Ectodermal cell (in vitro differentiated cells): ENCODE results near the gene ZFR2.
A peak's percentile ranks its signal among the peaks of the same experiment; 100 is the strongest.
"Not testable (repeated sequence)": the region's sequence is repeated elsewhere in the genome, so short reads cannot be mapped to it uniquely, and the experiment has no call there.

Experiments used
- H3K27ac ChIP-seq: 2 replicates; pipeline ENCODE4 v1.7.0; 2013; ENCODE audit warnings: mild to moderate bottlenecking, low read depth, low read length; ENCODE audit not compliant: insufficient read depth, poor library complexity, severe bottlenecking
- H3K27me3 ChIP-seq: 2 replicates; pipeline ENCODE4 v1.7.0; 2013; ENCODE audit warnings: mild to moderate bottlenecking, low read length; ENCODE audit not compliant: insufficient read depth, control insufficient read depth, poor library complexity, severe bottlenecking
- H3K36me3 ChIP-seq: one replicate; pipeline ENCODE4 v1.7.0; 2013; ENCODE audit warnings: low read length; ENCODE audit not compliant: control insufficient read depth, insufficient read depth
- H3K4me1 ChIP-seq: one replicate; pipeline ENCODE4 v1.7.0; 2013; ENCODE audit warnings: low read length; ENCODE audit not compliant: control insufficient read depth, insufficient read depth
- H3K4me3 ChIP-seq: 2 replicates; pipeline ENCODE4 v1.7.0; 2013; ENCODE audit warnings: low read depth, low read length, control low read depth; ENCODE audit not compliant: insufficient read depth
- H3K9me3 ChIP-seq: 2 replicates; pipeline ENCODE4 v1.7.0; 2013; ENCODE audit warnings: mild to moderate bottlenecking, low read length, moderate library complexity; ENCODE audit not compliant: control insufficient read depth
- WGBS, 2 experiments: methylation state at CpG; one replicate each; pipeline ENCODE4 v1.1.7; 2013; ENCODE audit warnings: missing lambda C conversion rate in 2 of 2; 5-methylcytosine and 5-hydroxymethylcytosine counted together

The ZFR2 gene

DNA sequence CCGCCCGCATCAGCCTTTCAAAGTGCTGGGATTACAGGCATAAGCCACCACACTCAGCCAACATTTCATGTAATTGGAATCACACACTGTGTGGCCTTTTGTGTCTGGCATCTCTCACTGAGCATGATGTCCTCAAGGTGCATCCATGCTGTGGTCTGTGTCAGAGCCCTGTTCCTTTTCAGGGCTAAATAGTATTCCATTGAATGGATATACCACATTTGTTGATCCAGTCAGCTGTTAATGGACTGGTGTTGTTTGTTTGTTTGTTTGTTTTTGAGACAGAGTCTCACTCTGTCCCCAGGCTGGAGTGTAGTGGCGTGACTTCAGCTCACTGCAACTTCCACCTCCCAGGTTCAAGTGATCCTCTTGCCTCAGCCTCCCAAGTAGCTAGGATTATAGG is 29.6 kb upstream of the ZFR2 start:
- H3K9me3 ChIP-seq, result no peaks in the 10 kb centered on the region
- no peak overlapping the region for H3K27ac ChIP-seq
- H3K4me1 ChIP-seq, result no peaks in the 10 kb centered on the region
- WGBS, 2 experiments, result 94% methylated on average over 3 of the region's 3 CpGs
- peaks cover 12% of the 10 kb centered on the region for H3K36me3 ChIP-seq
- H3K4me3 ChIP-seq, result no peak overlapping the region
- H3K27me3 ChIP-seq, result no peaks in the 10 kb centered on the region

DNA sequence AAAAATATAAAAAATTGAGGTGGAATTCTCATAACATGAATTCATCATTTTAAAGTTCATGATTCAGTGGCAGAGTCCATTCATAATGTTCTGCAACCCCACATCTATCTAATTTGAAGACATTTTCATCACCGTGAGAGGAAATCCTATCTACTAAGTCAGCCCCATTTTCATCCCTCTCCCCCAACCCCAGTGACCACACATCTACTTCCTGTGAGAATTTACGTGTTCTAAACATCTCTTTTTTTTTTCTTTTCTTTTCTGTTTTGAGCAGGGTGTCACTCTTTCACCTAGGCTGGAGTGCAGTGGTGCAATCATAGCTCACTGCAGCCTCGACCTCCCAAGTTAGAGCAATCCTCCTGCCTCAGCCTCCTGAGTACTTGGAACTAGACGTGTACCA is 29.1 kb upstream of the ZFR2 start:
- 91 to 93% methylated on average over 4 of the region's 4 CpGs for WGBS, 2 experiments
- peaks cover 12% of the 10 kb centered on the region for H3K36me3 ChIP-seq
- no peak overlapping the region for H3K27ac ChIP-seq
- H3K4me1 ChIP-seq, result no peaks in the 10 kb centered on the region
- H3K27me3 ChIP-seq, result no peaks in the 10 kb centered on the region
- H3K4me3 ChIP-seq, result no peak overlapping the region
- no peaks in the 10 kb centered on the region for H3K9me3 ChIP-seq

DNA sequence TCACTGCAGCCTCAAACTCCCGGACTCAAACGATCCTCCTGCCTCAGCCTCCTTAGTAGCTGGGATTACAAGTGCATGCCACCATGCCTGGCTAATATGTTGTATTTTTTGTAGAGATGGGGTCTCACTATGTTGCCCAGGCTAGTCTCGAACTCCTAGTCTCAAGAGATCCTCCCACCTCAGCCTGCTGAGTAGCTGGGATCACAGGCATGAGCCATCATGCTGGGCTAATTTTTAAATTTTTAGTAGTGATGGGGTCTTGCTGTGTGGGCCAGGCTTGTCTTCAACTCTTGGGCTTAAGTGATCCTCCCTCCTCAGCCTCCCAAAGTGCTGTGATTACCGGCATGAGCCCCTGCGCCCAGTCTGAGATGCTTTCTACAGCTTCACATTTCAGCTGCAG is 26.9 kb upstream of the ZFR2 start:
- peaks cover 9% of the 10 kb centered on the region for H3K36me3 ChIP-seq
- H3K4me1 ChIP-seq, result no peaks in the 10 kb centered on the region
- H3K27ac ChIP-seq, result no peak overlapping the region

DNA sequence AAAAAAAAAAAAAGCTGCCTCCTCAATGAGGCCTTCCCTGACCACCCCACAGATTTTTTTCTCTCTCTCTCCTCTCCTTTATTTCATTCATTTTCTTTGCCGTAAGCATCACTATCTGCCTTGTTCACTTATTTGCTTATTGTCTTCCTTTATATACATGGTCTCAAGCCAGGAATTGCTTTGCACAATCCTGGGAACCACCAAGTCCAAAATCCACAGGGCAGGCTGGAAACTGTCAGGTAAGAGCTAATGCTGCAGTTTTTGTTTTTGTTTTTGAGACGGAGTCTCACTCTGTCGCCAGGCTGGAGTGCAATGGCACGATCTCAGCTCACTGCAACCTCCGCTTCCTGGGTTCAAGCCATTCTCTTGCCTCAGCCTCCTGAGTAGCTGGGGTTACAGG is 26.1 kb upstream of the ZFR2 start:
- not testable (repeated sequence) for H3K4me1 ChIP-seq, H3K9me3 ChIP-seq, H3K27ac ChIP-seq, H3K27me3 ChIP-seq, H3K4me3 ChIP-seq, H3K36me3 ChIP-seq
- 96 to 98% methylated on average over 5 of the region's 5 CpGs for WGBS, 2 experiments

More for the DNA sequence above, 26.9 kb upstream of the ZFR2 start:
- Histone ChIP-seq H3K9me3 (no peaks in the 10 kb centered on the region), H3K4me3 (no peak overlapping the region), H3K27me3 (no peaks in the 10 kb centered on the region)
- 94 to 98% methylated on average over 5 of the region's 5 CpGs for WGBS, 2 experiments

DNA sequence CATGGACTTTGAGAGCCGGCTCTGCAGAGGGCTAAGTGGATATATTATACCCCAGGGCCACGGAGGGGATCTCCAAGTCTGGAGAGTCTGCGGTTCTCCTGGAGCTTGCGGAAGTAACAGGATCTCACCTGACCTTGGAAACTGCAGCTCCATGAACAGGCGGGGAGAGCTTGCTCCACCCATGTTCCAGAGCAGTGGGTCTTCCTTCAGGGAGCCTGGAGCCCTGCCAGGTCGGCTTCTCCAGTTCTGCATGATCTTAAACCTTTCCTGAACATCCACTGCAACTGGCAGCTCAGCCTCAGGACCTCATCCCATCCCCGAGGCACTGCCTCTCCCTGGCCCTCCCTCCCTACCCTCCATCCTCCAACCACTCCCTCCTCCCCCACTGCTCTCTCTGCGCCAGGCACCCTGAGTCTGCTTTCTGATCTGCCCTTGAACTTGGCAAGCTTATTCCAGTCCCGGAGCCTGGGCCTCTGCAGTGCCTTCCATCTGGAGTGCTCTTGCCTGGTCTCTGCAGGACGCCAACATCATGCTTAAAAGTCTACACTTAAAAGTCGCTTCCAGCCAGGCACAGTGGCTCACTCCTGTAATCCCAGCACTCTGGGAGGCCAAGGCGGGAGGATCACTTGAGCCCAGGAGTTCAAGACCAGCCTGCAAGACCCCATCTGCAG is 24.8 kb upstream of the ZFR2 start:
- no peaks in the 10 kb centered on the region for H3K4me1 ChIP-seq
- WGBS, 2 experiments, result 91 to 92% methylated on average over 12 of the region's 12 CpGs
- peaks cover 8% of the 10 kb centered on the region for H3K36me3 ChIP-seq
- no peak overlapping the region for H3K4me3 ChIP-seq
- no peaks in the 10 kb centered on the region for H3K9me3 ChIP-seq
- H3K27me3 ChIP-seq, result no peaks in the 10 kb centered on the region
- H3K27ac ChIP-seq, result no peak overlapping the region

DNA sequence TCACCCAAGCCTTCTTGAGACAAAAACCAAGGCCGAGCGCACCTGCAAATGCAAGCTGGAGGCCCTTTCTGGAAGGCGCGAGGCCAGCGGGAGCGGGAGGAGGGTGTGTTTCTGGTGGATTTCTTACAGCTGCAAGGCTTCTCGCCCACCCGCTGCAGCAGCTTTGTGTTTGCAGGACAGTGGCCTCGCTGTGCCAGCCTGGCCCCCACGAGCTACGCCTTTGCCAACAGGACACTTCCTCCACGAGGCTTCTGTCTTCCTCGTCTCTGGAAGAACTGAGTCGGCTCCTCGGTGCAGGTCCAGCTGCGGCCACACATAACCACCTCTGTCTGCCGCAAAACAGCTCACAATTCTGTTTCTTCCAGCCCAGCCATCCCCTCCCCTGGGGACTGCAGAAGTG is 21.8 kb upstream of the ZFR2 start:
- Histone ChIP-seq H3K4me1 (no peaks in the 10 kb centered on the region), H3K4me3 (no peak overlapping the region), H3K27me3 (no peaks in the 10 kb centered on the region), H3K36me3 (no peaks in the 10 kb centered on the region), H3K9me3 (no peaks in the 10 kb centered on the region), H3K27ac (no peak overlapping the region)
- WGBS, 2 experiments, result 93 to 94% methylated on average over 17 of the region's 17 CpGs

DNA sequence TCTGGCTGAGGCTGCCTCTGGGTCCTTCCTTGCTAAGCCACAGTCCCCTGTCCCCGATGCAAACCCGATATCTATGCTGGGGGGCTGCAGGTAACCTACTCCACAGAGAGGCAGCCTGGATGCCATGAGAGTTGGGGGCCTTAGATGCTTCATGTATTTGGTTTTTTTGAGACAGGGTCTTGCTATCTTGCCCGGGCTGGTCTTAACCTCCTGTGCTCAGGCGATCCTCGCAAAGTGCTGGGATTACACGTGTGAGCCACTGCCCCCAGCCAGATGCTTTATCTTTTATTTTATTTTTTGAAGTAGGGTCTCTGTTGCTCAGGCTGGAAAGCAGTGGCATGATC is 13.2 kb upstream of the ZFR2 start:
- H3K27ac ChIP-seq, result no peak overlapping the region
- WGBS, 2 experiments, result 36 to 39% methylated on average over 6 of the region's 6 CpGs
- no peaks in the 10 kb centered on the region for H3K9me3 ChIP-seq
- H3K4me3 ChIP-seq, result peak overlapping the region; percentile 54
- H3K36me3 ChIP-seq, result no peaks in the 10 kb centered on the region
- peaks cover 4% of the 10 kb centered on the region for H3K4me1 ChIP-seq
- peaks cover 33% of the 10 kb centered on the region for H3K27me3 ChIP-seq

DNA sequence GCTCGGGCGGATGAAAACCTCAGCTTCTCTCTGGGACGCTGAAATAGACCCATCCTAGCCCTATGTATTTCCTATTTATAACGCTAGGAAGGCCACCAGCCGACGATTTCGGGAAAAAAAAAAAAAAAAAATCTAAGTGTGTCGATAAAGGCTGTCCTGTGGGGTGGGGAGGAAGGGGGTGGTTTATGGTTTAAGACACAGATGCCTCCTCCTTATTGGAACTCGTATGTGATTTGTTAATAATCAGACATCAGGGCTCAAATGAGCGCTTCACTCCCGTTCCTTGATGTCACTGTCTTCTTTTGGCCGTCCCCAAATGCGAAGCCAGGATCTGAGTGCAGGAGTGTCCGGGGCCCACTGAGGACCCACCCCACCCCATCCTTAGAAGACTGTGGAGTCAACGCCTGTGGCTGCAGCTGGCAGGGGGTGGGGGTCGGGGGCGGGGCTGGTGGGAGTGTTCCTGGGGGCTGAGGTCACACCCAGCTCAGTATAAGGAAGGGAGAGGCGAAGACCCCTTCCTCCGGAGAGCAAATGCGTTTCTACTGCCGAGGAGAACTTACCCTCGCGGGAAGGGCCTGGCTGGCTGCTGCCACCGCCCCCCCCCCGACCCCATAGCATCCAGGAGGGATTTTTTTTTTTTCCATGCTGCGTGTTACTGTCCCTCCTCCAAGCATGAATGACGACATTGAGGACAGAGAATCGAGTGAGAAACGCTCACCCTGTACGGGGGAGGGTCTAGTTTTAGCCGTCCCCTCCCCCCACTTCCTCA is 12.6 kb upstream of the ZFR2 start:
- Histone ChIP-seq H3K27me3 (peaks cover 33% of the 10 kb centered on the region), H3K4me3 (peak overlapping the region; percentile 54), H3K27ac (no peak overlapping the region), H3K36me3 (no peaks in the 10 kb centered on the region), H3K4me1 (peaks cover 4% of the 10 kb centered on the region), H3K9me3 (no peaks in the 10 kb centered on the region)
- 1 to 2% methylated on average over 30 to 31 of the region's 31 CpGs for WGBS, 2 experiments

DNA sequence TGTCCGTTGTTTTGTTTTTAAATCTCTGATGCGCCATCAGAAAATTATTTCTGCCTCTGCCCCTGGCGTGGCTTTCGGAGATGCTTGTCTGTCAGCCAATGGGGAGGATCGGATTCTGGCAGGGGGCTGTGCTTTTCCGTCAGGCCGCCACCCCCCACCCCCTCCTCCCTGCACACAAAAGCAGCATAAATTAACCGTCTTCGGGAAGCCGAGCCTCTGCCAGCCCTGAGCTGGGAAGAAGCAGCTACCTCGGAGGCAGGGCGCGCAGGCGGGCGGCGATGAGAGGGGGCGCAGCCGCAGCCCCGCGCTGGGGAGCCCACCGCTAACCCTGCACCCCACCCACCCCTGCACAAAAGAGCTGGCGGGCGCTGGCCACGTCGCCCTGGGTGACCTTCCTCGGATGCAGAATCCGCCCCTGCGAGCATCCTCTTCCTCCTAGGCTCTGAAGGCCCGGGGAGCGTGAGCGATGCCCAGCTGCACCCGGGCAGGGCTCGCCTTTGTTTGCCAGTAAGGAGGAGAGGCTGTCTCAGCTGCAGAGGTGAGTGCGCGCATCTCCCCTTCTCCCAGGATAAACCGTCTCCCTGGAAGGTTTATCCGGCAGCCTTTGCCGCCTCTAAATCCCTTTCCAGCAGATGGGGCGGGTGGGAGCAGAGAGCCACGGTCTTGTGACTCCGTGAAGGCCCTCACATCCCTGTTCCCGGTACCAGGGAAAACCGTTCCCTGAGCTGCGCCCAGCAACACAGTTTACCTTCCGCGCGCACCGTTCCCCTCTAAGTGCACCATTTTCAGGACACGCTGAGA is 11.8 kb upstream of the ZFR2 start, which contains the start of gene ATCAY:
Gene ATCAY (plus strand): TSS at position 215 of the 801 bp plus-strand sequence. CDS start 5,083 bp downstream, outside the sequence.
- 0 to 1% methylated on average over 49 of the region's 49 CpGs for WGBS, 2 experiments
- Histone ChIP-seq H3K27me3 (peaks cover 33% of the 10 kb centered on the region), H3K36me3 (no peaks in the 10 kb centered on the region), H3K4me1 (peaks cover 4% of the 10 kb centered on the region), H3K4me3 (peak within 1 kb of the TSS; percentile 54), H3K9me3 (no peaks in the 10 kb centered on the region), H3K27ac (no peak within 1 kb of the TSS)

DNA sequence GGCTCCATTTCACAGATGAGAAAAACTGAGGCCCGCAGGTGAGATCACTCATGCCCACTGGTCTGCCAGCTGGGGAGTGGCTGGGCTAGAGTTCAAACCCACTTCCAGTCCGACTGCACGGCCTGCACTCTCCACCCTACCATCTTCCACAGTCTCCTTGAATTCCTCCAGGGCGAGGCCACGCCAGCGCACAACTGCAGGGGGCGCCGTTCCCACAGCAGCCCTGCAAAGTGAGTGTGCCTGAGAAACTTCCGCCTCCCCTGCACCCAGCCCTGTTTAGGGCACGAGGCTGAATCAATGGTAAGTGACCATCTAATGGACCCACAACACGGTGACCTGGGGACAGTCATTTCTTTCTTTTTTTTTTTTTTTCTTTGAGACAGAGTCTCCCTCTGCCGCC is 10.8 kb upstream of the ZFR2 start:
- peaks cover 33% of the 10 kb centered on the region for H3K27me3 ChIP-seq
- H3K4me3 ChIP-seq, result no peak overlapping the region
- no peak overlapping the region for H3K27ac ChIP-seq
- no peaks in the 10 kb centered on the region for H3K9me3 ChIP-seq
- H3K4me1 ChIP-seq, result peaks cover 4% of the 10 kb centered on the region
- H3K36me3 ChIP-seq, result no peaks in the 10 kb centered on the region
- WGBS, 2 experiments, result 71 to 72% methylated on average over 12 of the region's 12 CpGs
